Ovary (tissue), 3 donors: ENCODE data around the gene OTOL1.

ENCODE experiments used
- EP300 ChIP-seq: sonication (generic); formaldehyde crosslinking; IDR thresholded peaks from one replicate; pipeline ENCODE4 v1.6.1; 2017; ENCODE audit warnings: antibody characterized with exemption
- POLR2A ChIP-seq: fragments of 450-650 bp; IDR thresholded peaks from one replicate; pipeline ENCODE4 v1.6.1; 2017; ENCODE audit warnings: antibody characterized with exemption, mild to moderate bottlenecking, moderate library complexity
- TF ChIP-seq, protein P1 (sequence below), 3 donors: fragments of 450-650 bp in 2 of 3; fragments of 200-600 bp in 1 of 3; IDR thresholded peaks; one replicate each; pipeline versions ENCODE4 v1.5.1 to v1.8.0; 2016 to 2022; ENCODE audit warnings: antibody characterized with exemption in 3 of 3, mild to moderate bottlenecking in 1 of 3
- donor health status: DM: no; HTN: no; CAD: no.

DNA sequence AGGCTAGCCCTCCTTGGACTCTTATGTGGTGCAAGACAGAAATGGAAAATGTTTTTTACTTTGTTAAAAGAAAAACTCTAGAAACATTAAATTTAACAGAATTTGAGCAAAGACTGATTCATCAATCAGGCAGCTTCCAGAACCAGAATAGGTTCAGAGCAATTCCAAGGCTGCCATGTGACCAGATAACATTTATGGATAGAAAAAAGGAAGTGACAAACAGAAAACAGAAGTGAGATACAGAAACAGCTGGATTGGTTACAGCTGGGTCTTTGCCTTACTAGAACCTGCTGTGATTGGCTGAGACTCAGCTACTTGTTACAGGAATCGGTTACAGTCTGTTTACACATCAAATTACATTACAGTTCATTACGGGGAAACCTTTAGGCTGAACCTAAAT is 22.5 kb upstream of the OTOL1 start:
- TF ChIP-seq, protein P1, sequence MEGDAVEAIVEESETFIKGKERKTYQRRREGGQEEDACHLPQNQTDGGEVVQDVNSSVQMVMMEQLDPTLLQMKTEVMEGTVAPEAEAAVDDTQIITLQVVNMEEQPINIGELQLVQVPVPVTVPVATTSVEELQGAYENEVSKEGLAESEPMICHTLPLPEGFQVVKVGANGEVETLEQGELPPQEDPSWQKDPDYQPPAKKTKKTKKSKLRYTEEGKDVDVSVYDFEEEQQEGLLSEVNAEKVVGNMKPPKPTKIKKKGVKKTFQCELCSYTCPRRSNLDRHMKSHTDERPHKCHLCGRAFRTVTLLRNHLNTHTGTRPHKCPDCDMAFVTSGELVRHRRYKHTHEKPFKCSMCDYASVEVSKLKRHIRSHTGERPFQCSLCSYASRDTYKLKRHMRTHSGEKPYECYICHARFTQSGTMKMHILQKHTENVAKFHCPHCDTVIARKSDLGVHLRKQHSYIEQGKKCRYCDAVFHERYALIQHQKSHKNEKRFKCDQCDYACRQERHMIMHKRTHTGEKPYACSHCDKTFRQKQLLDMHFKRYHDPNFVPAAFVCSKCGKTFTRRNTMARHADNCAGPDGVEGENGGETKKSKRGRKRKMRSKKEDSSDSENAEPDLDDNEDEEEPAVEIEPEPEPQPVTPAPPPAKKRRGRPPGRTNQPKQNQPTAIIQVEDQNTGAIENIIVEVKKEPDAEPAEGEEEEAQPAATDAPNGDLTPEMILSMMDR (IDR thresholded peaks at IDR 0.05), result no peak
- TF ChIP-seq POLR2A (no peak), EP300 (no peak)
